GM12874 (cell line): ENCODE measurements around the gene GALNT2.

ENCODE experiments used
- CTCF ChIP-seq: IDR thresholded peaks from 2 replicates; pipeline ENCODE4 v1.5.1; 2011; ENCODE audit warnings: low read depth, mild to moderate bottlenecking, control low read depth, low read length, moderate library complexity; ENCODE audit not compliant: insufficient read depth

GALNT2 gene

GRCh38 chr1:230174471-230175162, 107.6 kb downstream of the GALNT2 start:
- TF ChIP-seq CTCF: no peak

- TF ChIP-seq CTCF: no peak
Observed at GRCh38 chr1:230175163-230175747, 108.2 kb downstream of the GALNT2 start.

GRCh38 chr1:230175839-230176238, 108.8 kb downstream of the GALNT2 start:
- TF ChIP-seq CTCF: no peak

GRCh38 chr1:230176326-230176725, 109.3 kb downstream of the GALNT2 start:
- no peak for TF ChIP-seq CTCF

GRCh38 chr1:230176871-230177411, 109.9 kb downstream of the GALNT2 start:
- no peak for TF ChIP-seq CTCF

- TF ChIP-seq CTCF: no peak
Observed at GRCh38 chr1:230179249-230179648, 112.2 kb downstream of the GALNT2 start.

- TF ChIP-seq CTCF: no peak
Observed at GRCh38 chr1:230185076-230186001, 118.3 kb downstream of the GALNT2 start.
